ENCODE data around the gene CDK19.

The CDK19 gene

GRCh38 chr6:110560239-110561007 lies 254.8 kb downstream of the CDK19 start:
- in situ Hi-C loops (cut with HindIII; ENCODE audit: low sequenced_read_pairs), result no loop called here
